KG1 (cell line): ENCODE measurements around the gene ITFG1.

Experiments used
- DNase-seq: peaks from one replicate; lab custom pipeline; 2025; lab: John Stamatoyannopoulos, UW

Gene ITFG1

DNA sequence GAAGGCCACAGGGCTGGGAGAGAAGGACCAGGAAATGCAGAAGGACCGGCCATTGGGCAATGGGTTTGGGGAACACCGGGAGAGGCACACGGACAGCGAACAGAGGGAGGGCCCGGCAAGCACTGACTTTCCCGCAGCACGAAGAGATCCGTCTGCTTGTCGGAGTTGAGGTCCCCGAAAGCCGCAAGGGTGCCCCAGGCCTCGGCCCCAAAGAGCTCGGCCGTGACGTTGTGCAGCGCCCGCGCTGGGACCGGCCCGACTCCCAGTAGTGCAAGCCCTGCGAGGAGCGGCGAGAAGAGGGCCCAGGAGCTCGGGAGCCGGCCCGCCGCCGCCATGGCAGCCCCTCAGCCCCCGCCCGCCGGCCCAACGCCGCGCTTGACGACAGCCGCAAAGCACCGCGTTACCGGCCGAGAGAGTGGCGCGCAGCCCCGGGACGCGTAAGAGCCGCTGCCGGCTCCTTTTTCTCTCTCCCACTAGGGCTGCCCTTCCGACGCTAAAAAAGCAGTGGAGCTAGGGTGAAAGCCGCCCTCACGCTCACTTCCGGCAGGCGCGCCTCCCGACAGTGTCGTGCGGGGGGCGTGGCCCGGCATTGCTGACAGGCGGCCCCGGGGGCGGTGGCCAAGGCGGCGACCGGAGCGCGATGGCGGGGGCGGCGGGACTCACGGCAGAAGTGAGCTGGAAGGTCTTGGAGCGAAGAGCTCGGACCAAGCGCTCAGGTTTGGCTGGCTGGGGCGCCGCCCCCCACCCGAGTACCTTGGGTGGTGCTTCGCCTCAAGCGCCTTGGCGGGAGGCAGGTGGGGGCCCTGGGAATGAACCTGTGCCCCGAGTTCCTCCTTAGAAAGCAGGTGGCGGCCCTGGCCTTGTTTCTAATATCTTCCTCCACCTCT, at the start of gene ITFG1, which contains the start of gene PHKB:
TSS of gene ITFG1 (minus strand) at position 353 of the 887 bp plus-strand sequence. CDS start at position 335, 18 bp downstream.
TSS of gene PHKB (plus strand) at position 621 of the 887 bp plus-strand sequence. CDS start at position 641, 20 bp downstream.
- peak; percentile 86 for DNase-seq

DNA sequence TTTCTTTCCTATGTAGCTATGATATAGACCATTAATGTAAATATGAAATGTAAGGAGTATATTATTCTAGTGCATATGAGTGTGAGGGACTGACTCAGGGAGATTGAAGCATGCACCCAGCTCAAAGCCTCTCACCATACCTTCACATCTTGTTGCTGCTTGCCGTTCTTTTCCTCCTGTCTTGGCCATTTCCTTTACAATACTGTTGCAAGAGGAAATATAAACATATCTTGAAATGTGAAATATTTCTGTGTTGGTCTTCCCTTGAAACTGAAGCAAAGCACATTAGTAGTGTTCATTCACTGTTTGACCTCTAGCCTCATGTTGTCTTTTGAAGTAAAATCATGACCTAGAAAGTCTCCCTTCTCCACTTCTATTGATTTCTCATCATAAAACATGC, 46.8 kb upstream of the ITFG1 start:
- DNase-seq: no peak

DNA sequence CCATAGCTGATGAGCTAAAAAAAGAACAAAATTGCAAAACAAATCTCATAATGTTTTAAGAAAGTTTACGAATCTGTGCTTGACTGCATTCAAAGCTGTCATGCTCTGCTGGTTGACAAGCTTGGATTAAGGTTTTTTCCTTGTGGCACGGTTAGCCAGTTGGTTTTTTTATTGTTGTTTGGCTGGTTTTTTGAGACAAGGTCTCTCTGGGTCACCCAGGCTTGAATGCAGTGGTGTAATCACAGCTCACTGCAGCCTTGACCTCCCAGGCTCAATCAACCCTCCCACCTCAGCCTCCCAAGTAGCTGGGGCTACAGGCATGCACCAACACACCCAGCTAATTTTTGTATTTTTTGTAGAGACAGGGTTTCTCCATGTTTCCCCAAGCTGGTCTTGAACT, 45.9 kb upstream of the ITFG1 start:
- no peak for DNase-seq

DNA sequence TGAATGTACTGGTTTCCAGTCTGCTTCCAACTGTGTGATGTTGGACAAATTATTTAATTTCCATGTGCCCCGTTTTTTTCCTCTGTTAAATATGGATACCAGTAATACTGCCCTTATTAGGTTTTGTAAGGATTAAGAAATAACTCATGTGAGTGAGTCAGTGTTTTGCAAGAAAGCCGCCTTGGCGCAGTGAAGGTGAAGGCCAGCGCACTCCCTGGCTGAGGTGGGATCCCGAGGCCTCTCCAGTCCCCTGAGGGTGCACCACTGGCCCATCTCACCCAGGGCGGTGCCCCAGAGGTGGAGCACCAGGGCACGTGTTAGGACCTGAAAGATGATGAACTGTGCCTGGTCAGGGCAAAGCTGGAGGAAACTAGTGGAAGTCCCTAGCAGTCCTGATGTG, 43.7 kb upstream of the ITFG1 start:
- no peak for DNase-seq

DNA sequence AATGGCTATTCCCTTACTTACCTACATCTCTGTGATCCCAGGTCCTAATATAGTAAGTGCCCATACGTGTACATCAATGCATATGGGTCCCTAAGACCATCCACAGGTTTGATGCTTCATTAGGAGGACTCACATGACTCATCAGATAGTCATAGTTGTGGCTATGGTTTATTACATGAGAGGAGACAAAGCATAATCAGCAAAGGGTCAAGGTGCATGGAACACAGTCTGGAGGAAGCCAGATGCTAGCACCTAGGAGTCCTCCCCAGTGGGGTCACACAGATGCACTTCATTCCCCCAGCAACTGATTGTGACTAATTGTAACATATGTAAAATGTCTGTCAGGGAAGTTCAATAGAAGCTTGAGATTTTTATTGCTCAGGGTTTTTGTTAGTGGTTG, 43.1 kb upstream of the ITFG1 start:
- DNase-seq: no peak

DNA sequence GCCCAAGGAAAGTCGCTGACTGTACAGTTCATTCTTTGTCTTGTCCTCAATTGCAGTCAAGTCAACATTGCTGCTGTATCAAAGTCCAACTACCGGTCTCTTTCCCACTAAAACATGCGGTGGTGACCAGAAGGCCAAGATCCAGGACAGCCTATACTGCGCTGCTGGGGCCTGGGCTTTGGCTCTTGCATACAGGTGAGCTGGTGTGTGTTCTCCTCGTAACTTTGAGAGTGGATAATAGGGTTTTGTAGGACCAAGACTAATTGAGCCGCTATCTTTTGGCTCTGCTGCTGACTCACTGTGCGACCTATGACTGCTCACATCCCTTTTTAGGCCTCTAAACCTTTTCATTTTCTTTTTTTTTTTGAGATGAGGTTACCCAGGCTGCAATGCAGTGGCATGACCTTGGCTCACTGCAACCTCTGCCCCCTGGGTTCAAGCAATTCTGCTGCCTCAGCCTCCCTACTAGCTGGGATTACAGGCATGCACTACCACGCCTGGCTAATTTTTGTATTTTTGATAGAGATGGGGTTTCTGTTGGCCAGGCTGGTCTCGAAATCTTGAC, 38.9 kb upstream of the ITFG1 start:
- DNase-seq: no peak

DNA sequence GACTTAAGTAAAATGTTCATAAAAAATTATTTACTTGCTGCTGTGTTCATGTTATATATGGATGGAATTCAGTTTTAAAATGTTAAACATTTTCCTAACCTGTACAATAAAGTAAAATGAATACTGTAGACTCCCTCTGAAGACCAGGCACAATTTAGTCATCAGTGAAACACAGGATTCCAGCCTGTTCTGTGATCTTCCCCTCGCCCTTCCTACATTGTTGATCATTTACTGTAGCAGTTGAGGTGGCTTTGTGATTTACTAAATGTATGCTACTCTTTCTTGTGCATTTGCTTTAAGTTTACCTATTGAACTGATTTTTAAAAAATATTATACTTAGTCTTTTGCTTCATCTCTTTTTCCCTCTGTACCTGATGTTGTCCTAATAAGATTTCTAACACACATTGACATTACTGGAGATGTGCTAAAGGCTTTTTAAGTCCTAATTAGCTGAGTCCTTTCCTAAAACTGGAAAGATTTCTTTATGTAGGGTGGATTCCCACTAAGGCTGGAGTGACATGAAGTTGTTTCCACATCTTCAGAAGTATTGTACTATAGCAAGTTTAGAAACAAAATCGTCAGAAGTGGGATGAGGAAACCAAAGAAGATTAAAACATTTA, 38.3 kb upstream of the ITFG1 start:
- no peak for DNase-seq

DNA sequence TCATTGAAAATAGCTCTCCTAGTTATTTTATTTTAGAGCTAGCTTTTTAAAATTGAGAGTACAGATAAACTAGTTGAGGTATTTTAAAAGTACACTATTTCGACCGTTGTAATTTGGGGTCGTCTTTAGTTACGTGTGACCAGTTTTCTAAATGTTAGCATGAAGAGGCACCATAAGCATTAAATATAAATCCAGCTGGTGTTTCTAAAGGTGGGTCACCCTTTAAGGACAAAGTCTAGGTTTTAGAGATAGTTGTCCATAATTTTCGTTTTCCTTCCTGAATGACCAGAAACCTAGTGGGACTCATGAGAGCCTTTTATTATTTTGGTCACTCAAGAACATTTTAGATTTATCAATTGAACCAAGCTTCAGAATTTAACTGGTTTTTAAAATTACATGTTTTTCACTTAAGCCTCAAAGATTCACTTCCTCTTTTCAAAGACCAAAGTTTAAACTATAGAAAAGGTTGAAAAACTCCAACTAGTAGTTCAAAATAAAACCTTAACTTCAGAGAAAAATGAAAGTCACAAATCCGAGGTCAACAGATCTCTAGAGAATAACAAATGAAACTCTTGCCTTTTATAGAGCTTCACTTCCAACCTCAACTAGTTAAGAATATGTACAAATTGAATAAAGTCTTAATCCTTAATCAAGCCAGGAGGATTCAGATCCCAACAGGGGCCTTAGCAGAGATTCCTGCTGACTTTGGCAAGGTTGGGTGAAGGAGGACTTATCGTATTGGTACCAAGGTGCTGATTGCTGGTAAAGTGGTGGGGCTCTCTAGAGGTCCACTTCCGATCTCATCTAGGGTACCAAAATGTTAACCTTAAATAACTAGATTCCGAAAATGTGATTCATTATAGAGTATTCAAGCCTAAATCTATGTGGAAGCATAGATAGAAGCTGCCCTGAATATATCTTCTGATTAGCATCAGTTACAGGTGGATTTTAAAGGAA, 32.8 kb upstream of the ITFG1 start:
- peak; percentile 82 for DNase-seq

DNA sequence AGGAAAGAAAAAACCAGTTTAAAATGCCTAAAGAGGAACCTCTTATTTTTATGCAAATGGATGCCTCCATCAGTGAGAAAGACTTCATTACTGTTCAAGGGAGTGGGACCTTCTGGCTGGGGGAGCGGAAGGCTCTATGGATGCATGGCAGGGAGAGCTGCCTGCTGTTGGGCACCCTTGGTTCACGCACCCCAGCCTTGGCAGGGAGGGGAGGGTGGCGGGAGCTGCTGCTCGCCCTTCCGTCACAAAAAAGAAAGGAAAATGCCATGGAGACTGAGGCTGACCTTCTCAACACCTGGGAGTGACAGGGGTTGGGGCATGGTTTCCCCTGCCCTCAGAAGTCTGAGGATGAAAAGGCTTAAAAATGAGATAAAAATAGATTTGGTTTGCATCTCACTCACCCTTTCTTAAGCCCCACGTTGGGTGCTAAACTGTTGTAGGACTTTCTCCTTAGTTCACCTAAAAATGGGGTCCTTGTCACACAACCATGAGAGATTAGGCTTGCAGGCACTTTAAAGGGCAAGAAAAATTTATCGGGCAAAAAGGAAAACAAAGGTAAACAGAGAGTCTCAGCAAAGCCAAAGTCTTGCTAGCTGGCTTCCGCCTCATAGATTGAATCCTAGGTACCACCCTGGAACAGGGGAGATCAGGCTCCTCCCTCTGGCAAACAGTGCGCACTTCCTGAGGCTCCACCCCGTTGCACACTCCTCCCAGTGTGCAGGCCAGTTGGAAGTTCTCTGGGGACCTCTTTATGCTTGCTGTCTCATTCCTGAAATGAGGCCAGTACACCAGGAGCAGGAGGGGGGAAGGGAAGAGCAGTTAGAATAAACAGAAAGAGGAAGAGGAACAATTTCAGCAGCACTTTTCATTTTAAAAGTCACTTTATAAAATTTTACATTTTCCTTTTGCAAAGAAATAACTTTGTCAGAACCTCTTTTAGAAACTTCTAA, 31.8 kb upstream of the ITFG1 start:
- peak; percentile 29 for DNase-seq

DNA sequence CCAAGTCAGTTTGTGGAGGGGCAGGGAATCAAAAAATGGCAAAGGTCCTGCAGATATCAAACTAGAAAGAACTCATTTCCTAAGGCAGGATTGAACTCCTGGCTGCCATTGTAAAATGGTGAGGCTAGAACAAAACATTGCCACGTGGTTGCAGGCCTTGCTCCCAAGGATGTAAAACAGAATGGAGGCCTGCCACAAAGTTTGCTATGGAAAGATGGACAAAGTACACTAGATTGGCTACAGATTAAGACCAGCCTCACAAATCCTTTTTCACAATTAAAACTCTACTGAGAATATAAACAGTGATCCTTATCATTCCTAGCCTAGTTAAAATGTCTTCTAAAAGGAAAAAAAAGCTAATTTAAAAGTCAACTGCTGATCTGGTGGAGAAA, 31.2 kb upstream of the ITFG1 start:
- DNase-seq: no peak

DNA sequence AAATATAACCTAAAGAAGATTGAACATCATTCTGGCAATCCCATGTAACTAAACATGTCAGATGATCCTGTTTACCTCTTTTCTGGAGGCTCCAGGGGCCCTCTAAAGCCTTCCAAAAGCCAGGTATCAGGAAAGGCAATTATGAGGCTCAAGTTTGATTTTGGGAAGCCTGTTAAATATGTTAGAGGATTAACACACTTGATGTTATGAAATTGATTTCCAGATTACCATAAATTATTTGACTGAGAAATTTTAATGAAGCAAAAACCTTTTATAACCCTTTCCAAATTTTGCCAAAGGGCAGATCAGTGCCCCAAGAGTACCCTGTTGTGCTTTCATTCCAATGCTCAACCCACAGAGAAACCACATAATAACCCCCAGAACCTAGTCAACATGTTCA, 29.6 kb upstream of the ITFG1 start:
- DNase-seq: no peak

DNA sequence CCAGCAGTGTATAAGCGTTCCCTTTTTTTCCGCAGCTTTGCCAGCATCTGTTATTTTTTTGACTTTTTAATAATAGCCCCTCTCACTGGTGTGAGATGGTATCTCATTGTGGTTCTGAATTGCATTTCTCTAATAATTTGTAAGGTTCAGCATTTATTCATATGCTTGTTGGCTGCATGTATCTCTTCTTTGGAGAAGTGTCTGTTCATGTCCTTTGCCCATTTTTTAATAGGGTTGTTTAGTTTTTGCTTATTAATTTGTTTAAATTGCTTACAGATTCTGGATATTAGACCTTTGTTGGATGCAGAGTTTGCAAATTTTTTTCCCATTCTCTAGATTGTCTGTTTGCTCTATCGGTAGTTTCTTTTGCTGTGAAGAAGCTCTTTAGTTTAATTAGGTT, 27.2 kb upstream of the ITFG1 start:
- no peak for DNase-seq

DNA sequence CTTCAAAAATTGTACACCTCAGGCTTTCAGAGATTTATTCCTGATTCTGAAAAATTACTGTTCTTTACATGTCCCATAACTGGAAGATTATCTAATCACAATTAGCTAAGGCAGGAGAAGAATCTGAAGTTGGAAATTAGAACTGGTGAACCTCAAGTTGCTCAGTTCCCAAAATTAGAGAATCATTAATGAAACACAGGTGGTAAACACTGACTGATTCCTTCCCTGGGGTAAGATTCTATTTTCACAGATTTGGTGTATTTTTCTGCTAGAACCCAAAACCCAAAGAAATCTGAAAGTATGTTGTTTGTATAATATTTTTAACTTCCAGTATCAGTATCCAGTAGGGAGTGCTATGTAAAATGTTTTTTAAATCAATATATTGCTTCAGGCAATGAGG, 26.0 kb upstream of the ITFG1 start:
- no peak for DNase-seq

DNA sequence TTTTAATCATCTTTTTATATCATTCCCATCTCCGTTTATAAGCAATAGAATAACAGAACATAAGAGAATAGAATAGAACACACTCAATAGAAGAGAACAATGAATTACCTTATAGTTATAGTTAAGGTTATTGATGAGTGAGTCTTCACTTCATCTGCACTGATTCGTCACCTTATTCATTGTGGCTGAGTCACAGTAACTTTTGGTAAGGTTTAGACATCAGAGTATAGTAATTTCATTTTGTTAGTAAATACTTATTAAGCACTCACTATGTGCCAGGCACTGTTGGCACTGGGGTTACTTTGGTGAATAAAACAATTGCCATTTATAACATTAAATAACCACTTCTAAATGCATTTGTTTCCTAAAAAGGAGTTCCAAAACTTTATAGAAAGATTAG, 22.8 kb upstream of the ITFG1 start:
- no peak for DNase-seq

DNA sequence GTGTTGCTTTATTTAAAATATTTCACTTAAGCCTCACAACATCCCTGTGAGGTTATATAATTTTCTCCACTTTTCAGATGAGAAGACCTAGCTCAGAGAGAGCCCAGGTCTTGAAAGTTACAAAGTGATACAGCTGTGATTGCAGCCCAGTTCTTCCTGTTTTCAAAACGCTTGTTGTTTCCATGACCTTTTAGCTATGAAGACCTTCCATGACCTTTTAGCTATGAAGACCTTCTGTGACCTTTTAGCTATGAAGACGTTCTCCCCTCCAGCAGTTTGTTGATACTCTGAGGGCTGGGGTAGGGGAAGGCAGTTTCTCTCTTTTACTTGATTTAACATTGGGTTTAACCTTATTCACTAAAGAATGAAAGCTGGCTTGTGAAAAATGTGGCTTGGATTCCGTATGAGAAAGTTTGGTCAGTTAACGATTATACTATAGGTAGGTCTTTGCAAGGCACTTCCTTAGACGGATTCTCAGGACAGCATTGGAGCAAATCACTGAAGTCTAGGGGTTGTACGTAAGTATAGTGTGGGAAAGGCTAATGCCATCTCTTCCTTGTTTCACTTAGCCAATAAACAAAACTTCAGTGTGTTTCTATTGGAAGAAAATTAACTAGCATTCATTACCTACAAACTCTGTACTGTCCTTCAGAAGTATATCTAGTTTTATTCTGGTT, 21.0 kb upstream of the ITFG1 start:
- DNase-seq: no peak

DNA sequence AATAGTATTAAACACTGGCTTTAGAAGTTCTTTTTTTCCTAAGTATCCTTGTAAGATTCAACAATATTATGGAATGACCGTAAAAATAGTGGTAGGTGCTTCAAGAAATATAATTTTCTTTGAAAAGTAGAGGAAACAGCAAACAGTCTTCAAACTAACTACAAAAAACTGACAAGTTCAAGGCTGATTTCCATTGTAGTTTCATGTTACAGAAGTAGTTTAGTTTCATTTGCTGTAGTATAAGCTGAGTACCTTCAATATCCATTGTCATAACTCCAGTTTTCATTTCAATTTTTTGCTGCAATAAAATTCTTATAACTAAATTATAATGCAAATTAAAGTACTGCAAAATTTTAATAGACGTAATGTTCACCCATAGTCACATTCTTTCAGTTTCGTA, 19.5 kb upstream of the ITFG1 start:
- DNase-seq: no peak

DNA sequence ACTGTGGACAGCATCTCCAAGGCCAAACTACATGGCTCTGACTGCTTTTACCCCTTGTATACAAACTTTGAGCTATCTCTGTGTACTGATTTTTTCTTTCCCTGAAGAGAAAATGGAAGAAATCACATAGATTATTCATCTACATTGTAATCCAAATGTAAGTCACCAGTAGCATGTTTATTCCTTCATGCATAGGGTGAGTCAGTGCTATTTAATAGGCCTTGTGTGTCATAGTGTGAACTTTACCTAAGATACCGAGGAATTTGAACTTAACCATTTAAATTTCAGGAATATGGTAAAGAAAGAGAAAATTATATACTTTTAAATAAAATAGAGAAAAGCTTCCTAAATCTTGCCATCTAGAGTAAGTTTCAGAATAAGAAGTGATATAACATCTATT, 16.8 kb upstream of the ITFG1 start:
- DNase-seq: no peak

DNA sequence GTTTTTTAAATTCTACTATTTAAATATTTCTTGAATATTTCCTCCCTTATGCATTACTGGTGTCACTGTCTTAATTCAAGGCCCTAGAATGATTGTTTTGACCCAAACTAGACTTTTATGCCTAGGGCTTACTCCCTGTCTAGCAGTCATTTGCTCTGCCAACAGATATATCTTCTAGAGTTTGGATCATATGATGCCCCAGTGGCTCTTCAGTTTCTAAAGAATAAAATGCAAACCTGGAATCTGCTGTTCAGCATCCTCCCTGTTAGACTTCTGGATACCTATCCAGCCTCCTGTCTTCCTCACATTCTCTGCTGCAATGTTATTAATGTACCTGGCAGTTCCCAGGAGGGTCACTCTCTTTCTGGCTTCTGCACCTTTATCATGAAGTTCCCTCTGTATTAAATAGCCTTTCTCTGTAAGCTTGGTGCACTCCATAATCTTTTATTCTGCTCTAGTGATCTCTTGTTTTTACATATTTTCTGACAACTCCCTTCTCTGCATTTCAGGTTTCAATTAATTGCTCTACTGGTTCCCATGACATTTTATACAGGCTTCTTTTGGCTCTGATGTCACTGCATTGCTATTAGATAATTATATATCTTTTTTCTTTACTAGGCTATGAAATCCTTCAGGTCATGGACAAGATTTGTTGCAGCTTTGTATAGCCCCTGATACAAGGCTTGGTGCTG, 15.9 kb upstream of the ITFG1 start:
- no peak for DNase-seq

DNA sequence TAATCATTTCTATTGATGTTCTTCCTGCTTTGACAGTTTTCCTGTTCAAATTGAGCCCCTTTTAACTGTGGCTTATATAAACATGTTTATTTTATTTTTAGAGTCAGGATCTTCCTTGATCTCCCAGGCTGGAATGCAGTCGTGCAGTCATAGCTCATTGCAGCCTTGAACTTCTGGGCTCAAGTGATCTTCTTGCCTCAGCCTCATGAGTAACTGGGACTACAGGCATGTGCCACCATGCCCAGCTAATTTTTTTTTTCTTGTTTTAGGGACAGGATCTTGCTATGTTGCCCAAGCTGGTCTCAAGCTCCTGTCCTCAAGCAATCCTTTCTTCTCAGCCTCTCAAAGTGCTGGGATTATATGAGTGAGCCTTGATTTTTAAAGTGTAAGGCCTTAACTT, 14.9 kb upstream of the ITFG1 start:
- no peak for DNase-seq

DNA sequence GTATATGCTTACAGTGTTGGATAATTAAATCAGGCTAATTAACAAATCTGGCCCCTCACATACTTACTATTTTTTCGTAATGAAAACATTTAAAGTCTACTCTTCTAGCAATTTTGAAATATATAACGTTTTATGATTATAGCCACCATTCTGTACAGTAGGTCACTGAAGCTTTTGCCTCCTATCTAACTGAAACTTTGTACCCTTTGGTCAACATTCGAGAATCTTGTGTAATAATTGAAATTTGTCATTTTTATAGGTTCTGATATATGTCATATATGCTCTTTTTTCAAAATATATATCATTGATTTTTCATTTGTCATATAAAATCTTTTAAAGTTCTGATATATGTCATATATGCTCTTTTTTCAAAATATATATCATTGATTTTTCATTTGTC, 12.9 kb upstream of the ITFG1 start:
- DNase-seq: no peak
